Fibroblast of lung (primary cell): ENCODE results near the gene SCAF8.

ENCODE experiments used
- CTCF ChIP-seq, 2 donors: IDR thresholded peaks in 1 of 2; conservative IDR thresholded peaks in 1 of 2; 1 replicate in 1 of 2; 2 replicates in 1 of 2; pipeline ENCODE4 v1.5.1; 2011 to 2012; ENCODE audit warnings: low read length in 2 of 2, control low read depth in 1 of 2, inconsistent platforms in 1 of 2, low read depth in 1 of 2, mild to moderate bottlenecking in 1 of 2
- EZH2 ChIP-seq: IDR thresholded peaks from 2 replicates; pipeline ENCODE4 v1.5.1; 2012; ENCODE audit warnings: low read length, control low read depth, mild to moderate bottlenecking; ENCODE audit errors: missing control alignments

DNA sequence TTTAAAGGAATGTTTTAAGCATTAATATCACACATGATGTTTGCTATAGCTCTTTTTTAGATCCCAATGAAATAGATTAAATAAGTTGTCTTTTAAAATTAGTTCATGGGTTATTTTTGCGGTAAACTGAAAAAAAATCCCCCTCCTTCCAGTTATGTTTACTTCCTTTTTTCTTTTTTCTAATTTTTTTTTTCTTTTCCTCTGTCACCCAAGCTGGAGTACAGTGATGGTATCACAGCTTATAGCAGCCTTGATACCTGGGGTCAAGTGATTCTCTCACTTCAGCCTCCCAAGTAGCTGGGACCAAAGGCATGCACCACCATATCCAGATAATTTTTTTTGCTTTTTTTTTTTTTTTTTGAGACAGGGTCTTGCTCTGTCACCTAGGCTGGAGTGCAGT is 17.8 kb upstream of the SCAF8 start:
- no peak for TF ChIP-seq EZH2
- TF ChIP-seq CTCF (conservative IDR thresholded peaks at IDR 0.05 in 1 of 2, IDR thresholded peaks at IDR 0.05 in 1 of 2; ENCODE audit: low read depth in 1 of 2, low read length in 2 of 2): no peak
